Mesendoderm (in vitro differentiated cells): Measurements from ENCODE around the gene CAPN5.

ENCODE experiments used
- DNase-seq: peaks from one replicate; pipeline ENCODE4 v3.0.0; 2013
- H2AK5ac ChIP-seq: 2 replicates; pipeline ENCODE4 v1.6.1; 2013; ENCODE audit warnings: low read length, inconsistent platforms
- H2BK120ac ChIP-seq: 2 replicates; pipeline ENCODE4 v1.6.1; 2013; ENCODE audit warnings: low read depth, mild to moderate bottlenecking, low read length, moderate library complexity, mixed read lengths
- H2BK15ac ChIP-seq: replicated peaks from 2 replicates; pipeline ENCODE4 v1.6.1; 2013; ENCODE audit warnings: low read depth, mild to moderate bottlenecking, moderate library complexity
- H2BK5ac ChIP-seq: 2 replicates; pipeline ENCODE4 v1.6.1; 2013; ENCODE audit warnings: low read length, inconsistent platforms
- H3K18ac ChIP-seq: 2 replicates; pipeline ENCODE4 v1.6.1; 2013; ENCODE audit warnings: mild to moderate bottlenecking, low read length, mixed read lengths
- H3K23ac ChIP-seq: one replicate; pipeline ENCODE4 v1.6.1; 2013; ENCODE audit warnings: low read length
- H3K27ac ChIP-seq: 2 replicates; pipeline ENCODE4 v1.5.1; 2013; ENCODE audit warnings: low read depth, mild to moderate bottlenecking, inconsistent platforms, low read length, moderate library complexity
- H3K27me3 ChIP-seq: 2 replicates; pipeline ENCODE4 v1.6.1; 2013; ENCODE audit warnings: low read length, control low read depth, mild to moderate bottlenecking, inconsistent platforms; ENCODE audit not compliant: insufficient read depth, poor library complexity
- H3K36me3 ChIP-seq: 2 replicates; pipeline ENCODE4 v1.6.1; 2013; ENCODE audit warnings: low read length, inconsistent platforms; ENCODE audit not compliant: control insufficient read depth, insufficient read depth
- H3K4ac ChIP-seq: one replicate; pipeline ENCODE4 v1.6.1; 2013; ENCODE audit warnings: low read depth, mild to moderate bottlenecking, low read length, moderate library complexity
- H3K4me1 ChIP-seq: 2 replicates; pipeline ENCODE4 v1.6.1; 2013; ENCODE audit warnings: low read depth, low read length, inconsistent platforms; ENCODE audit not compliant: control insufficient read depth
- H3K4me2 ChIP-seq: 2 replicates; pipeline ENCODE4 v1.6.1; 2013; ENCODE audit warnings: low read length
- H3K4me3 ChIP-seq: 2 replicates; pipeline ENCODE4 v1.5.1; 2013; ENCODE audit warnings: mild to moderate bottlenecking, low read length
- H3K56ac ChIP-seq: one replicate; pipeline ENCODE4 v1.6.1; 2013; ENCODE audit warnings: low read length
- H3K79me1 ChIP-seq: 2 replicates; pipeline ENCODE4 v1.6.1; 2013; ENCODE audit warnings: low read length, inconsistent platforms
- H3K79me2 ChIP-seq: 2 replicates; pipeline ENCODE4 v1.6.1; 2013; ENCODE audit warnings: mild to moderate bottlenecking, low read length; ENCODE audit not compliant: control insufficient read depth, insufficient read depth
- H3K9ac ChIP-seq: 2 replicates; pipeline ENCODE4 v1.6.1; 2013; ENCODE audit warnings: low read length, inconsistent platforms
- H4K5ac ChIP-seq: one replicate; pipeline ENCODE4 v1.6.1; 2013; ENCODE audit warnings: low read length
- H4K8ac ChIP-seq: one replicate; pipeline ENCODE4 v1.6.1; 2013; ENCODE audit warnings: low read depth, mild to moderate bottlenecking, control low read depth, low read length, moderate library complexity
- WGBS: extraction: QIAGEN DNeasy Blood & Tissue Kit; methylation state at CpG from one replicate; pipeline ENCODE4 v1.1.7; 2013; ENCODE audit warnings: low lambda C conversion rate, missing lambda C conversion rate; ENCODE audit not compliant: insufficient coverage; ENCODE audit errors: extremely low coverage; 5-methylcytosine and 5-hydroxymethylcytosine counted together

CAPN5 gene

GRCh38 chr11:77149716-77150392 is 83.1 kb downstream of the CAPN5 start:
- Histone ChIP-seq H3K18ac (no peak overlapping the region), H3K4me2 (no peak overlapping the region), H3K79me1 (no peaks in the 10 kb centered on the region), H3K23ac (no peak overlapping the region), H3K9ac (no peak overlapping the region), H2AK5ac (no peak overlapping the region), H2BK15ac (no peak overlapping the region), H3K36me3 (no peaks in the 10 kb centered on the region), H3K27me3 (no peaks in the 10 kb centered on the region), H2BK120ac (no peak overlapping the region), H3K79me2 (no peaks in the 10 kb centered on the region), H3K4ac (no peak overlapping the region), H3K4me1 (peaks cover 1% of the 10 kb centered on the region), H4K5ac (no peak overlapping the region), H3K56ac (no peak overlapping the region), H3K27ac (no peak overlapping the region), H2BK5ac (no peak overlapping the region), H3K4me3 (no peak overlapping the region), H4K8ac (no peak overlapping the region)
- WGBS, result no CpG with 5 or more reads among the region's 12 CpGs
- DNase-seq, result no peak

DNA sequence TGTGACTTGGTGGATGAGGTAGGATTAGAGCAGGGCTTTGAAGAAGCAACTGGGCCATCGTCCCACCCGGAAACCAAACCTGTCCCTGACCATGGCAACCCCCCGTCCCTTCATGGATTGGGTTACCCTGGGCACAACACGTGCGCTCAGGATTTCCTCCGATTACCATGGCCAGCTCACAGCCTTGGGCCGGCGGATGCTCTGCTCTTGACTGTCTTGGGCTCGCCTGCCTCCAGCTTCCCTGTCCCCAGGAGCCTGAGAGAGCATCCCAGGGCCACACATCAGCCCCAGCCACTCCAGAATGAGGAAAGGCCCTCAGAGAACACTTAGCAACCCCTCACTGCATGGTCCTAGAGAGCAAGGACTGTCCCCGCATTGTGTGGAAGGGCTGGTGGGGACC is 84.1 kb downstream of the CAPN5 start:
- no peaks in the 10 kb centered on the region for H3K79me1 ChIP-seq
- no peak overlapping the region for H2BK120ac ChIP-seq
- no peaks in the 10 kb centered on the region for H3K79me2 ChIP-seq
- no peaks in the 10 kb centered on the region for H3K36me3 ChIP-seq
- no peak overlapping the region for H3K23ac ChIP-seq
- no peak overlapping the region for H2BK15ac ChIP-seq
- no peak overlapping the region for H3K56ac ChIP-seq
- no peak overlapping the region for H2AK5ac ChIP-seq
- no peak for DNase-seq
- no peak overlapping the region for H4K8ac ChIP-seq
- H3K18ac ChIP-seq, result no peak overlapping the region
- no peak overlapping the region for H3K4me2 ChIP-seq
- no peak overlapping the region for H4K5ac ChIP-seq
- no peak overlapping the region for H3K9ac ChIP-seq
- H3K4ac ChIP-seq, result no peak overlapping the region
- H3K27me3 ChIP-seq, result no peaks in the 10 kb centered on the region
- no peak overlapping the region for H3K27ac ChIP-seq
- no peak overlapping the region for H2BK5ac ChIP-seq
- H3K4me3 ChIP-seq, result no peak overlapping the region
- peaks cover 1% of the 10 kb centered on the region for H3K4me1 ChIP-seq
- WGBS, result no CpG with 5 or more reads among the region's 10 CpGs

DNA sequence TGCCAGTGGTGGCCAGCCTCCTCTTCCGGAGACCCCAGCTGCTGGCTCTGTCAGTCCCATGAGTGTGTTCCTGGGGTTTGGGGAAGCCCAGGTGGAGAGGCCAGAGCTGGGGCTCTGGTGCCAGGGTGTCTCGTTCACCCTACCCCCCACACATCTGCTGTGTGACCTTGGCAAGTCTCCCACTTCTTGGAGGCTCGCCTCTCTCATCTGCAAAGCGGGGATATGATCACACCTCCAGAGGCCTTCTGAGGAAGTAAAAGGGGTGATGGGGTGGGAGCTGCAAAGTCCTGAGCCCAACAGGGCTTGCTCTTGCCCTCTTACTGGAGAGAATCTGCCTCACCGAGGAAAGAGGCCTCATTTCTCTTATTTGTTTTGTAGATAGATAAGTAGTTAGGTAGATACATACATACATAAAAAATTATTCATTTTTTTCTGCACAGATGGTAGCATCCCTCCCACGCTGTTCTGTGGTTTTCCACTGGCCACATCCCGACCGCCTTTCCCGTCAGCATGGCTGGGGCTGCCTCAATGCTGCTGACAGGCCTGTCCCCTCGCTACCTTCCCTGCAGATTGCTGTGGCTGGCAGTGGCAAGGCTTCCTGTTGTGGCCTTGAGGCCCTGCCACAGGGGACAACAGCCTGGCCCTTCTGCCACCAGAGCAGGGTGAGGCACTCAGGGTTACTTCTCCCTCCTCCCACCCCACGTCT is 85.2 kb downstream of the CAPN5 start:
- Histone ChIP-seq H3K4me1 (peaks cover 1% of the 10 kb centered on the region), H2AK5ac (no peak overlapping the region), H3K79me2 (no peaks in the 10 kb centered on the region), H3K27me3 (no peaks in the 10 kb centered on the region), H2BK15ac (no peak overlapping the region), H3K4me3 (no peak overlapping the region), H3K79me1 (no peaks in the 10 kb centered on the region), H3K18ac (no peak overlapping the region), H3K36me3 (no peaks in the 10 kb centered on the region), H3K4me2 (no peak overlapping the region), H3K9ac (no peak overlapping the region), H4K8ac (no peak overlapping the region), H3K4ac (no peak overlapping the region), H4K5ac (no peak overlapping the region), H2BK120ac (no peak overlapping the region), H3K56ac (no peak overlapping the region), H3K27ac (no peak overlapping the region), H3K23ac (no peak overlapping the region), H2BK5ac (no peak overlapping the region)
- WGBS, result no CpG with 5 or more reads among the region's 11 CpGs
- DNase-seq, result no peak

- no peak overlapping the region for H2BK5ac ChIP-seq
- no peaks in the 10 kb centered on the region for H3K79me2 ChIP-seq
- no peak overlapping the region for H3K56ac ChIP-seq
- H3K4me2 ChIP-seq, result no peak overlapping the region
- peaks cover 1% of the 10 kb centered on the region for H3K4me1 ChIP-seq
- H3K4ac ChIP-seq, result no peak overlapping the region
- no peak overlapping the region for H2BK120ac ChIP-seq
- H3K27ac ChIP-seq, result no peak overlapping the region
- H3K9ac ChIP-seq, result no peak overlapping the region
- no peak overlapping the region for H4K5ac ChIP-seq
- no peaks in the 10 kb centered on the region for H3K27me3 ChIP-seq
- no peak overlapping the region for H4K8ac ChIP-seq
- no peaks in the 10 kb centered on the region for H3K79me1 ChIP-seq
- no peak overlapping the region for H3K23ac ChIP-seq
- H3K4me3 ChIP-seq, result no peak overlapping the region
- DNase-seq, result no peak
- H2AK5ac ChIP-seq, result no peak overlapping the region
- H3K36me3 ChIP-seq, result no peaks in the 10 kb centered on the region
- H2BK15ac ChIP-seq, result no peak overlapping the region
- no CpG with 5 or more reads among the region's 6 CpGs for WGBS
- no peak overlapping the region for H3K18ac ChIP-seq
Observed at GRCh38 chr11:77152846-77153245, 86.1 kb downstream of the CAPN5 start.

- Histone ChIP-seq H3K4me1 (no peaks in the 10 kb centered on the region), H3K4me3 (no peak overlapping the region), H3K56ac (no peak overlapping the region), H3K36me3 (no peaks in the 10 kb centered on the region), H3K9ac (no peak overlapping the region), H3K27ac (no peak overlapping the region), H2BK120ac (no peak overlapping the region), H2BK15ac (no peak overlapping the region), H3K23ac (no peak overlapping the region), H4K8ac (no peak overlapping the region), H3K27me3 (no peaks in the 10 kb centered on the region), H2BK5ac (no peak overlapping the region), H3K4me2 (no peak overlapping the region), H3K79me2 (no peaks in the 10 kb centered on the region), H2AK5ac (no peak overlapping the region), H3K79me1 (no peaks in the 10 kb centered on the region), H3K18ac (no peak overlapping the region), H3K4ac (no peak overlapping the region), H4K5ac (no peak overlapping the region)
- DNase-seq, result no peak
- no CpG with 5 or more reads among the region's 20 CpGs for WGBS
Observed at GRCh38 chr11:77153276-77154185, 86.8 kb downstream of the CAPN5 start.
